ENCODE measurements around the gene NR2F1. TPM values are rescaled to one million over a fixed set of nuclear protein-coding genes. Genes with fewer than 3 reads are reported as not detected.

The NR2F1 gene
- total RNA-seq, 1 experiment from 2014 or later = not detected

DNA sequence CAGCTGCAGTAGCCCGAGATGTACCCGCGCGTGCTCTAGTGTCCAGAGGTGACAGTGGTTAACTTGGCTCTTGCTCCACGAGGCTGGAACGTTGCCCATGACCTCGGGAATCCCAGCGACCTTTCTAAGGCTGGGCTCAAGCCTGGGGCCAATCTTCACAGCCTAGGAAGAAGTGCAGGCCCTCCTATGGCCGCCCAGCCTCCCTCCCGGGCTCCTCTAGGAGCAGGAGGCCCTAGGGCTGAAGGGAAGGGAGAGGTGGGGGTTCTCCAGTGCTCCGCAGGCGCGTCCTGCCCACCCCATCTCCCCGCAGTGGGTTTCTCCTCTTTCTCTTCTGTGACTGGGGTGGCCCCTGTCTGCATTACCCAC lies 13.3 kb downstream of the NR2F1 start:
- Histone ChIP-seq H3K23ac (ENCODE audit: insufficient read length, low read depth, low read length) (no peak overlapping the region), H2AK5ac (ENCODE audit: insufficient read length, low read length) (no peak overlapping the region), H3T11ph (ENCODE audit: low read length) (no peak overlapping the region), H4K91ac (ENCODE audit: insufficient read length, low read depth, low read length) (no peak overlapping the region), H3K27me3 (ENCODE audit: insufficient read depth, low read length) (peaks cover 96% of the 10 kb centered on the region), H3K4me1 (ENCODE audit: insufficient read depth, low read length) (no peaks in the 10 kb centered on the region), H2BK5ac (ENCODE audit: insufficient read length, low read length) (no peak overlapping the region), H3K79me1 (ENCODE audit: insufficient read depth, low read depth, low read length, poor library complexity, severe bottlenecking) (no peaks in the 10 kb centered on the region), H3K9ac (ENCODE audit: extremely low read depth, insufficient read length, low read length) (no peak overlapping the region), H3K56ac (ENCODE audit: insufficient read length, low read depth, low read length) (no peak overlapping the region), H3K9me3 (ENCODE audit: control insufficient read depth, low read depth, low read length) (no peaks in the 10 kb centered on the region), H3K23me2 (ENCODE audit: insufficient read length, low read depth, low read length, poor library complexity, severe bottlenecking) (peaks cover 7% of the 10 kb centered on the region), H3K4ac (ENCODE audit: low read depth, low read length) (no peak overlapping the region), H2BK120ac (ENCODE audit: low read depth, low read length, poor library complexity, severe bottlenecking) (no peak overlapping the region), H3K79me2 (ENCODE audit: insufficient read depth, low read length) (no peaks in the 10 kb centered on the region), H2AFZ (ENCODE audit: low read length) (no peak overlapping the region), H4K5ac (ENCODE audit: insufficient read length, low read depth, low read length) (no peak overlapping the region), H2BK20ac (ENCODE audit: low read depth, low read length, poor library complexity, severe bottlenecking) (no peak overlapping the region), H2BK15ac (ENCODE audit: low read depth, low read length) (no peak overlapping the region), H4K20me1 (ENCODE audit: control insufficient read depth, insufficient read depth, insufficient read length) (no peaks in the 10 kb centered on the region), H3K27ac (ENCODE audit: insufficient read length, low read depth, low read length) (no peak overlapping the region), H3K18ac (ENCODE audit: insufficient read length, low read depth, low read length) (no peak overlapping the region), H2BK12ac (ENCODE audit: insufficient read length, low read depth, low read length) (no peak overlapping the region), H4K8ac (replicated peaks; ENCODE audit: insufficient read length, low read depth, low read length) (no peak overlapping the region), H3K14ac (ENCODE audit: insufficient read depth, low read length) (no peak overlapping the region), H3K4me2 (ENCODE audit: insufficient read depth, insufficient read length, low read length) (peak overlapping the region; percentile 51)
- Mint-ChIP-seq H3K36me3 (ENCODE audit: insufficient read depth in 1 of 3, low read depth in 3 of 3) (no peaks in the 10 kb centered on the region; a peak in 2 of 7 replicates), H3K27me3 (ENCODE audit: low read depth) (no peaks in the 10 kb centered on the region), H3K4me1 (peaks cover 15 to 39% of the 10 kb centered on the region in 2 experiments), H3K27ac (no peak overlapping the region), H3K4me3 (peak overlapping the region in 1 of 2 experiments; percentile 74; a peak in 4 of 5 replicates), H3K9me3 (peaks cover 2 to 7% of the 10 kb centered on the region in 2 experiments; a peak in 3 of 5 replicates)
- TF ChIP-seq, protein P1, sequence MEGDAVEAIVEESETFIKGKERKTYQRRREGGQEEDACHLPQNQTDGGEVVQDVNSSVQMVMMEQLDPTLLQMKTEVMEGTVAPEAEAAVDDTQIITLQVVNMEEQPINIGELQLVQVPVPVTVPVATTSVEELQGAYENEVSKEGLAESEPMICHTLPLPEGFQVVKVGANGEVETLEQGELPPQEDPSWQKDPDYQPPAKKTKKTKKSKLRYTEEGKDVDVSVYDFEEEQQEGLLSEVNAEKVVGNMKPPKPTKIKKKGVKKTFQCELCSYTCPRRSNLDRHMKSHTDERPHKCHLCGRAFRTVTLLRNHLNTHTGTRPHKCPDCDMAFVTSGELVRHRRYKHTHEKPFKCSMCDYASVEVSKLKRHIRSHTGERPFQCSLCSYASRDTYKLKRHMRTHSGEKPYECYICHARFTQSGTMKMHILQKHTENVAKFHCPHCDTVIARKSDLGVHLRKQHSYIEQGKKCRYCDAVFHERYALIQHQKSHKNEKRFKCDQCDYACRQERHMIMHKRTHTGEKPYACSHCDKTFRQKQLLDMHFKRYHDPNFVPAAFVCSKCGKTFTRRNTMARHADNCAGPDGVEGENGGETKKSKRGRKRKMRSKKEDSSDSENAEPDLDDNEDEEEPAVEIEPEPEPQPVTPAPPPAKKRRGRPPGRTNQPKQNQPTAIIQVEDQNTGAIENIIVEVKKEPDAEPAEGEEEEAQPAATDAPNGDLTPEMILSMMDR (conservative IDR thresholded peaks at IDR 0.05) = no peak
- peak; percentile 38 for DNase-seq
- WGBS (ENCODE audit: extremely low coverage, insufficient read length, low lambda C conversion rate) = no CpG with 5 or more reads among the region's 14 CpGs
